Keratinocyte (primary cell): ENCODE data around the gene ACAD9. TPM values are rescaled to one million over a fixed set of nuclear protein-coding genes. Genes with fewer than 3 reads are reported as not detected.

Experiments used
- DNase-seq: peaks from one replicate; pipeline ENCODE4 v3.0.0-alpha.2; 2011; ENCODE audit warnings: low read depth, missing footprints, low spot score
- FAIRE-seq: peaks from 2 replicates; lab custom pipeline; 2011; peaks lifted over from hg19 to GRCh38; lab: Jason Lieb, UNC
- H2AFZ ChIP-seq: 2 replicates; pipeline ENCODE4 v1.6.0; 2012; ENCODE audit warnings: low read length, control low read depth, inconsistent platforms; ENCODE audit not compliant: control insufficient read depth
- H3K27ac ChIP-seq: 2 replicates; pipeline ENCODE4 v1.5.1; 2011; ENCODE audit warnings: low read length; ENCODE audit not compliant: control insufficient read depth, insufficient read depth
- H3K27me3 ChIP-seq: 3 replicates; pipeline ENCODE4 v1.6.0; 2011; ENCODE audit warnings: low read length; ENCODE audit not compliant: control insufficient read depth, insufficient read depth; ENCODE audit errors: extremely low read depth
- H3K36me3 ChIP-seq, 2 experiments: 2 replicates in 1 of 2; 3 replicates in 1 of 2; pipeline ENCODE4 v1.5.1; 2011; ENCODE audit warnings: low read length in 2 of 2, mild to moderate bottlenecking in 1 of 2; ENCODE audit not compliant: control insufficient read depth in 2 of 2, insufficient read depth in 2 of 2; ENCODE audit errors: extremely low read depth in 1 of 2
- H3K4me1 ChIP-seq: 3 replicates; pipeline ENCODE4 v1.5.1; 2011; ENCODE audit warnings: low read length; ENCODE audit not compliant: control insufficient read depth, insufficient read depth; ENCODE audit errors: extremely low read depth
- H3K4me2 ChIP-seq: 3 replicates; pipeline ENCODE4 v1.6.0; 2011; ENCODE audit warnings: low read depth, low read length; ENCODE audit not compliant: control insufficient read depth, insufficient read depth; ENCODE audit errors: extremely low read depth
- H3K4me3 ChIP-seq, 3 experiments: fragments of 200-600 bp in 1 of 3; sonication (generic) in 1 of 3; 2 replicates in 2 of 3; 3 replicates in 1 of 3; pipeline ENCODE4 v1.5.1; 2011 to 2016; ENCODE audit warnings: low read length in 3 of 3, mild to moderate bottlenecking in 3 of 3, control low read depth in 2 of 3, inconsistent platforms in 1 of 3, low read depth in 1 of 3, mixed read lengths in 1 of 3, mixed run types in 1 of 3, moderate library complexity in 1 of 3; ENCODE audit not compliant: control insufficient read depth in 2 of 3, insufficient read depth in 2 of 3; ENCODE audit errors: extremely low read depth in 1 of 3
- H3K79me2 ChIP-seq: 2 replicates; pipeline ENCODE4 v1.6.0; 2012; ENCODE audit warnings: low read length; ENCODE audit not compliant: control insufficient read depth, insufficient read depth
- H3K9ac ChIP-seq: 3 replicates; pipeline ENCODE4 v1.6.0; 2011; ENCODE audit warnings: low read length; ENCODE audit not compliant: control insufficient read depth, insufficient read depth; ENCODE audit errors: extremely low read depth
- H3K9me1 ChIP-seq: 3 replicates; pipeline ENCODE4 v1.6.0; 2011; ENCODE audit warnings: low read length; ENCODE audit not compliant: control insufficient read depth, insufficient read depth; ENCODE audit errors: extremely low read depth
- H3K9me3 ChIP-seq: 2 replicates; pipeline ENCODE4 v1.5.1; 2012; ENCODE audit warnings: low read depth, low read length; ENCODE audit not compliant: control insufficient read depth
- H4K20me1 ChIP-seq: 3 replicates; pipeline ENCODE4 v1.6.0; 2011; ENCODE audit warnings: low read length; ENCODE audit not compliant: control insufficient read depth, insufficient read depth; ENCODE audit errors: extremely low read depth
- EZH2 ChIP-seq: IDR thresholded peaks from one replicate; pipeline ENCODE4 v1.6.1; 2012; ENCODE audit warnings: inconsistent platforms, mild to moderate bottlenecking, low read length, moderate library complexity
- dilution Hi-C: fragments of 300-500 bp; cut with MboI; formaldehyde crosslinking; loops from one replicate; pipeline ENCODE4 v1.7.0; 2020; ENCODE audit warnings: low sequenced_read_pairs; ENCODE audit not compliant: extremely low pct_ligation_motif_present
- polyA plus RNA-seq, 5 experiments: library from polyadenylated mRNA; depleted of rRNA in 3 of 5; stranded (reverse) in 3 of 5; stranded (forward) in 1 of 5; unstranded in 1 of 5; fragments of >200 nt; gene quantifications; 1 replicate in 1 of 5; 2 replicates in 3 of 5; 3 replicates in 1 of 5; pipeline versions ENCODE4 v1.2.1 to v1.2.3, GENCODE V29; 2011 to 2012; ENCODE audit warnings: missing spikeins in 2 of 5, low read depth in 1 of 5, low replicate concordance in 1 of 5
- TF ChIP-seq, protein P1 (sequence below), 3 experiments: IDR thresholded peaks in 1 of 3; conservative IDR thresholded peaks in 1 of 3; optimal IDR thresholded peaks in 1 of 3; 2 replicates in 2 of 3; 3 replicates in 1 of 3; pipeline versions ENCODE3 to v1.5.1; 2011; ENCODE audit warnings: low read length in 3 of 3, mild to moderate bottlenecking in 3 of 3, moderate library complexity in 2 of 3, control low read depth in 1 of 3, inconsistent platforms in 1 of 3; ENCODE audit not compliant: insufficient read depth in 2 of 3; ENCODE audit errors: extremely low read depth in 1 of 3

ACAD9 gene
- polyA plus RNA-seq, 1 donor (not counting 4 experiments of a cell fraction or from before 2014, with no cell fraction given) = 36.6 TPM

DNA sequence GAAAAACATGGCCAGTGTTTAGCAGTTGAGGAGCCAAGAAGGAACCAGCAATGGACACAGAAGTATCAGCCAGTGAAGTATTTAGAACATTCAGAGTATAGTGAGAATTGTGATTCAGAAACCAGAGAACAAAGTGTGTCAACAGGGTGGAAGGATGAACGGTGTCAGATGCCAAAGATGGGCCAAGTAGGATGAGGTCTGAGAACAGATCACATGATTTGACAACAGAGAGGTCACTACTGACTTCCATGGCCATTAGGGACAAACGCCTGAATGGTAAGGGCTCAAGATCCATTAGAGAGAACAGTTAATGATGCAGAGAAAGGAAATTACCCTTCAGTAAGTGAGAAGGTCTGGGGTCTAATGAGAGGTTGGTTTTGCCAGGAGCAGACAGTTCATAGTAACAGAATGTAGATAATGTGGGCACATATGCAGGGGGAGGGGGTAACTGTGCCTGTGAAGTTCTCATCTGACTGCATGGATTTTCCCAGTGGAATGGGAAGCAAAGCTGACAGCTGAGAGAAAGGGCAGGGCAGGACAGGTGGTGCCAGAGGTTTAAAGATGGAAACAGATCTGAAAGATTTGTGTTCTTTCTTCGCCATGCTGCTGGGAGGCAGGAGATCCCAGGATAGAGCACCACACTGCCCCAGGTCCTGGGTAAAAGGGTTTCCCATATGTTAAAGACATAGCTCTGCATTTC lies 4.8 kb upstream of the ACAD9 start:
- Histone ChIP-seq H3K9ac (no peak overlapping the region), H3K79me2 (peaks cover 15% of the 10 kb centered on the region), H3K27me3 (no peaks in the 10 kb centered on the region), H3K36me3 (no peaks in the 10 kb centered on the region), H3K9me1 (no peaks in the 10 kb centered on the region), H3K4me3 (no peak overlapping the region), H2AFZ (no peak overlapping the region), H4K20me1 (no peaks in the 10 kb centered on the region), H3K4me1 (peaks cover 17% of the 10 kb centered on the region), H3K27ac (no peak overlapping the region), H3K9me3 (no peaks in the 10 kb centered on the region), H3K4me2 (no peak overlapping the region)
- TF ChIP-seq EZH2 = no peak
- TF ChIP-seq, protein P1, sequence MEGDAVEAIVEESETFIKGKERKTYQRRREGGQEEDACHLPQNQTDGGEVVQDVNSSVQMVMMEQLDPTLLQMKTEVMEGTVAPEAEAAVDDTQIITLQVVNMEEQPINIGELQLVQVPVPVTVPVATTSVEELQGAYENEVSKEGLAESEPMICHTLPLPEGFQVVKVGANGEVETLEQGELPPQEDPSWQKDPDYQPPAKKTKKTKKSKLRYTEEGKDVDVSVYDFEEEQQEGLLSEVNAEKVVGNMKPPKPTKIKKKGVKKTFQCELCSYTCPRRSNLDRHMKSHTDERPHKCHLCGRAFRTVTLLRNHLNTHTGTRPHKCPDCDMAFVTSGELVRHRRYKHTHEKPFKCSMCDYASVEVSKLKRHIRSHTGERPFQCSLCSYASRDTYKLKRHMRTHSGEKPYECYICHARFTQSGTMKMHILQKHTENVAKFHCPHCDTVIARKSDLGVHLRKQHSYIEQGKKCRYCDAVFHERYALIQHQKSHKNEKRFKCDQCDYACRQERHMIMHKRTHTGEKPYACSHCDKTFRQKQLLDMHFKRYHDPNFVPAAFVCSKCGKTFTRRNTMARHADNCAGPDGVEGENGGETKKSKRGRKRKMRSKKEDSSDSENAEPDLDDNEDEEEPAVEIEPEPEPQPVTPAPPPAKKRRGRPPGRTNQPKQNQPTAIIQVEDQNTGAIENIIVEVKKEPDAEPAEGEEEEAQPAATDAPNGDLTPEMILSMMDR (optimal IDR thresholded peaks at IDR 0.05 in 1 of 3, IDR thresholded peaks at IDR 0.05 in 1 of 3, conservative IDR thresholded peaks at IDR 0.05 in 1 of 3; ENCODE audit: extremely low read depth in 1 of 3, insufficient read depth in 2 of 3, low read length in 3 of 3) = no peak
- DNase-seq = no peak
- dilution Hi-C loops = no loop called here
- FAIRE-seq = no peak

- Histone ChIP-seq H3K4me1 (peaks cover 19% of the 10 kb centered on the region), H3K27me3 (no peaks in the 10 kb centered on the region), H3K4me3 (no peak overlapping the region), H4K20me1 (no peaks in the 10 kb centered on the region), H3K9me1 (no peaks in the 10 kb centered on the region), H3K27ac (no peak overlapping the region), H3K9me3 (no peaks in the 10 kb centered on the region), H3K4me2 (no peak overlapping the region), H3K36me3 (no peaks in the 10 kb centered on the region), H3K79me2 (peaks cover 25% of the 10 kb centered on the region), H2AFZ (no peak overlapping the region), H3K9ac (no peak overlapping the region)
- no peak for FAIRE-seq
- dilution Hi-C loops = no loop called here
- TF ChIP-seq, protein P1 (optimal IDR thresholded peaks at IDR 0.05 in 1 of 3, IDR thresholded peaks at IDR 0.05 in 1 of 3, conservative IDR thresholded peaks at IDR 0.05 in 1 of 3; ENCODE audit: extremely low read depth in 1 of 3, insufficient read depth in 2 of 3, low read length in 3 of 3) = peak in 2 of 3 experiments; percentile 6 to 41
- TF ChIP-seq EZH2 = no peak
- no peak for DNase-seq
Measured at GRCh38 chr3:128875556-128876120, 3.8 kb upstream of the ACAD9 start.
